HepG2 (cell line): Measurements from ENCODE around the gene UCN2. TPM values are rescaled to one million over a fixed set of nuclear protein-coding genes. Genes with fewer than 3 reads are reported as not detected.

Experiments used
- ADNP ChIP-seq: sonication (generic); formaldehyde crosslinking; IDR thresholded peaks from 2 replicates; pipeline ENCODE4 v1.4.0; 2020; ENCODE audit warnings: missing genetic modification reagents
- AGO1 ChIP-seq: fragments of 200-400 bp; formaldehyde crosslinking; IDR thresholded peaks from 2 replicates; pipeline ENCODE4 v1.6.1; 2017; ENCODE audit warnings: mild to moderate bottlenecking, low read depth, low read length, moderate library complexity; ENCODE audit not compliant: poor library complexity, severe bottlenecking
- E2F2 ChIP-seq: sonication (generic); formaldehyde crosslinking; IDR thresholded peaks from 2 replicates; pipeline ENCODE4 v1.4.0; 2020; ENCODE audit warnings: missing genetic modification reagents, borderline replicate concordance
- ETV5 ChIP-seq: IDR thresholded peaks from 2 replicates; pipeline ENCODE4 v1.6.1; 2018; ENCODE audit warnings: missing biosample characterization, missing genetic modification reagents, inconsistent platforms, borderline replicate concordance
- PAF1 ChIP-seq: IDR thresholded peaks from 2 replicates; pipeline ENCODE4 v1.6.1; 2016; ENCODE audit warnings: missing genetic modification reagents, missing compliant biosample characterization
- PHF21A ChIP-seq: sonication (generic); formaldehyde crosslinking; IDR thresholded peaks from 2 replicates; pipeline ENCODE4 v1.5.0; 2020; ENCODE audit warnings: mild to moderate bottlenecking, missing genetic modification reagents
- SMC3 ChIP-seq: IDR thresholded peaks from 2 replicates; pipeline ENCODE4 v1.6.1; 2011; ENCODE audit warnings: low read length, improper control_type of control experiment
- TFE3 ChIP-seq: IDR thresholded peaks from 2 replicates; pipeline ENCODE4 v1.6.1; 2016
- ZBTB10 ChIP-seq: sonication (generic); formaldehyde crosslinking; IDR thresholded peaks from 2 replicates; pipeline ENCODE4 v1.4.0; 2020; ENCODE audit warnings: missing genetic modification reagents, borderline replicate concordance
- ZNF326 ChIP-seq: sonication (generic); formaldehyde crosslinking; IDR thresholded peaks from 2 replicates; pipeline ENCODE4 v1.4.0; 2020; ENCODE audit warnings: missing genetic modification reagents, borderline replicate concordance
- ZNF432 ChIP-seq: sonication (generic); formaldehyde crosslinking; IDR thresholded peaks from 2 replicates; pipeline ENCODE4 v1.5.0; 2020; ENCODE audit warnings: missing genetic modification reagents, mild to moderate bottlenecking, borderline replicate concordance
- ZNF501 ChIP-seq: sonication (generic); formaldehyde crosslinking; IDR thresholded peaks from 2 replicates; pipeline ENCODE4 v1.5.1; 2020; ENCODE audit warnings: mild to moderate bottlenecking, moderate library complexity, missing genetic modification reagents
- ZNF577 ChIP-seq: sonication (generic); formaldehyde crosslinking; IDR thresholded peaks from 2 replicates; pipeline ENCODE4 v1.4.0; 2020; ENCODE audit warnings: mild to moderate bottlenecking, low read depth, missing genetic modification reagents, borderline replicate concordance
- ZNF768 ChIP-seq: sonication (generic); formaldehyde crosslinking; IDR thresholded peaks from 2 replicates; pipeline ENCODE4 v1.4.0; 2020; ENCODE audit warnings: missing genetic modification reagents
- polyA plus RNA-seq, 8 experiments: library from polyadenylated mRNA; depleted of rRNA in 3 of 8; stranded (reverse) in 7 of 8; unstranded in 1 of 8; fragments of >200 nt; fragmentation: Illumina TruSeq in 4 of 8; extraction: Trizol in 4 of 8; gene quantifications; 2 replicates each; pipeline versions ENCODE4 v1.2.1 to v1.2.3, GENCODE V29; 2011 to 2016; ENCODE audit warnings: low read depth in 4 of 8, missing spikeins in 1 of 8, mixed read lengths in 1 of 8; ENCODE audit not compliant: insufficient read depth in 1 of 8
- total RNA-seq, 5 experiments: library from RNA; depleted of rRNA; stranded (reverse); fragments of >200 nt; fragmentation: Illumina TruSeq; extraction: Trizol; gene quantifications; 2 replicates each; pipeline ENCODE4 v1.2.3, GENCODE V29; 2016; ENCODE audit warnings: low read depth in 1 of 5

The UCN2 gene
- total and polyA plus RNA-seq, 2 of the 13 experiments (the other 11 are each of a cell fraction or from before 2014, with no cell fraction given): 0.07 to 1.5 TPM

- no peak for TF ChIP-seq TFE3 (CRISPR knock-in tag)
- TF ChIP-seq SMC3: peak; percentile 71
- TF ChIP-seq ZNF577 (CRISPR knock-in tag): no peak
- TF ChIP-seq ZNF326 (CRISPR knock-in tag): no peak
- no peak for TF ChIP-seq ZBTB10 (CRISPR knock-in tag)
- TF ChIP-seq ZNF501 (CRISPR knock-in tag): 0 out of 2 replicates have a peak, but pooled peaks have one; percentile 22
- TF ChIP-seq ETV5 (CRISPR knock-in tag): no peak
- no peak for TF ChIP-seq PHF21A (CRISPR knock-in tag)
- no peak for TF ChIP-seq ZNF432 (CRISPR knock-in tag)
- TF ChIP-seq PAF1: no peak
- TF ChIP-seq AGO1: peak; percentile 93
- peak; percentile 22; the same call in 1 of the 2 replicates for TF ChIP-seq ZNF768
- no peak for TF ChIP-seq E2F2 (CRISPR knock-in tag)
- TF ChIP-seq ADNP: no peak
- TF ChIP-seq, all 625 proteins: peak for 19
Observed at GRCh38 chr3:48548729-48549705, 14.6 kb downstream of the UCN2 start (continued).
